Activated CD4-positive, alpha-beta T cell treated with anti-CD3 and anti-CD28 coated beads, Interleukin-2, amount 50 U/mL, for 24 hours (primary cell): ENCODE results near the gene MLPH.
A peak's percentile ranks its signal among the peaks of the same experiment; 100 is the strongest.

Source experiments
- DNase-seq, 2 donors: peaks; one replicate each; pipeline ENCODE4 v3.0.0-alpha.2; 2020; ENCODE audit warnings: low read depth in 1 of 2, low spot score in 1 of 2

The MLPH gene, protein sequence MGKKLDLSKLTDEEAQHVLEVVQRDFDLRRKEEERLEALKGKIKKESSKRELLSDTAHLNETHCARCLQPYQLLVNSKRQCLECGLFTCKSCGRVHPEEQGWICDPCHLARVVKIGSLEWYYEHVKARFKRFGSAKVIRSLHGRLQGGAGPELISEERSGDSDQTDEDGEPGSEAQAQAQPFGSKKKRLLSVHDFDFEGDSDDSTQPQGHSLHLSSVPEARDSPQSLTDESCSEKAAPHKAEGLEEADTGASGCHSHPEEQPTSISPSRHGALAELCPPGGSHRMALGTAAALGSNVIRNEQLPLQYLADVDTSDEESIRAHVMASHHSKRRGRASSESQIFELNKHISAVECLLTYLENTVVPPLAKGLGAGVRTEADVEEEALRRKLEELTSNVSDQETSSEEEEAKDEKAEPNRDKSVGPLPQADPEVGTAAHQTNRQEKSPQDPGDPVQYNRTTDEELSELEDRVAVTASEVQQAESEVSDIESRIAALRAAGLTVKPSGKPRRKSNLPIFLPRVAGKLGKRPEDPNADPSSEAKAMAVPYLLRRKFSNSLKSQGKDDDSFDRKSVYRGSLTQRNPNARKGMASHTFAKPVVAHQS

DNA sequence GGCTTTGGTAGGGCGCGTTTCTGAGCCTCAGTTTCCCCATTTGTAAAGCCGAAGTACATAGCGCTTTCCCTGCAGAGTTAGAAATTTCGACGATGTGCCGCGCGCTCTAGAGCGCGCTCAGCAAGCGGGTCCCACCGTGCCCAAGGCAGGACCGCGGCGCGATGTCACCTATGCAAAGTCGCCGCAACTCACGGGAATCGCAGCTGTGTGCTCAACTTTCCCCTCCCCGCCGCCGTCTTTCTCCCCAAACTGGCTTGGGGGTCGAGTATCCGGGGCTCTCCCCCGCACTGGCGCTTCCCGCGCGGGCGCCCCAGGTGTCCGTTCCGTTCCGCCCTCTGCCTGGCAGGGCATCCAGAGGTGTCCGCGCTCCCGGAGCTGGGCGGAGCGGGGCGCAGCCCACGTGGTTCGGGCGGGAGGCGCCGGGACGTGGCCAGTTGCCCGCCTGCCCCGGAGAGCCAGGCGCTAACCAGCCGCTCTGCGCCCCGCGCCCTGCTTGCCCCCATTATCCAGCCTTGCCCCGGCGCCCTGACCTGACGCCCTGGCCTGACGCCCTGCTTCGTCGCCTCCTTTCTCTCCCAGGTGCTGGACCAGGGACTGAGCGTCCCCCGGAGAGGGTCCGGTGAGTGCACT is at the start of gene MLPH:
MLPH (plus strand) TSS at position 433 of the 630 bp plus-strand sequence. CDS start 6,176 bp downstream, outside the sequence.
- no peak for DNase-seq

DNA sequence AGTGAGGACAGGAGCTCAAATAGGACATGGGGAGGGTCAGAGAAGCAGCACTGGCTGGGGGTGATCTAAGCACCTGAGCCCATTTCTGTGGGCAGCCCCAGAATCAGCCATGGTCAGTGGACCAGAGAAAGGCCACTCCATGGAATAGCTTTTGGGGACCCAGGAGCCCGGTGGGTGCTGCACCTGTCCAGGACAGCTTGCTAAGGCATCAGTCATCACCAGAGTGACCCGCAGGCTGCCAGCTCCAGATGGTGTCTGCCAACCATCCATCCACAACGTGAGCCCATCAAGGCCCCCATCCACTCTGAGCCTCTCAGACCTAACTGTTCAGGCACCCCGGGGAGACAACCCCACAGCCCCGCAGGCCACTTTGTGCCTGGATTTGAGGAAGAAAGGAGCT is 49.5 kb upstream of the MLPH start:
- no peak for DNase-seq

DNA sequence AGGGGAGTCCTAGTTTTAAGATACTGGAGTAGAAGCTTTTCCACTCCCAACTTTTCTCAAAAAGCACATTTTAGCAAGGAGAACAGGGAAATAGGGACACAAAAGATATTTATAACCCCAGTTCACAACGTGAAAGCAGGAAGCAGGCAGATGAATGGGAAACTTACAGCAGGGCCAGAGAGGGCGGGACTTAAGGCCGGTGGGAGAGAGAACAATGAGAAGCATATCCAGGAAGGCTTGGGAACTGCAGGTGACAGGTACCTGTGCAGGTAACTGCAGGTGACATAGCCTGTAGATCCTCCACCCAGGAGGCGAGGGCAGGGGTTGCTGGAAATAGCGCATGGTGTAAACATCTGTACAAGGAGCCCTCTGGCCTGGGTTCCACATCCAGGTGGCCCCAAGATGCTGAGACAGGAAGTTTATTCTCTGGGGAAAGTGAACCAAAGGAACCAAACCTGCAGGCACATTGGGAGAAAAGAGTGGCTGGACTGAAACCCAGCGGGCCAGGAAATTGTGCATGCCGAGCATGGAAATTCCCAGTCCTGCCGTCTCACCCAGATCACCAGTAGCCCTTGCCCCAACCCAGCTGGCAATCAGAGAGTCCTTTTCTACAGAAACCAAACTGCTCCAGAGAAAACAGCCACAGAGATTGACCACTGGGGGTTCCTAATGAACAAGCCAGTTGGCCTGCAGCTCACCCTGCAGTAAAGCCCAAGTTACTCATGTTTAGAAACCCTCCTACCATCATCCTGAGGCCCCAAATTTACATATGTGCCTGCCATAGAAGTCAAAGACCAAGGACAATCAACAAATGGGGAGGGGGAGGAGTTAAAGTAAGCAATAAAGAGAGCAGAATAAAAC is 48.7 kb upstream of the MLPH start:
- no peak for DNase-seq

DNA sequence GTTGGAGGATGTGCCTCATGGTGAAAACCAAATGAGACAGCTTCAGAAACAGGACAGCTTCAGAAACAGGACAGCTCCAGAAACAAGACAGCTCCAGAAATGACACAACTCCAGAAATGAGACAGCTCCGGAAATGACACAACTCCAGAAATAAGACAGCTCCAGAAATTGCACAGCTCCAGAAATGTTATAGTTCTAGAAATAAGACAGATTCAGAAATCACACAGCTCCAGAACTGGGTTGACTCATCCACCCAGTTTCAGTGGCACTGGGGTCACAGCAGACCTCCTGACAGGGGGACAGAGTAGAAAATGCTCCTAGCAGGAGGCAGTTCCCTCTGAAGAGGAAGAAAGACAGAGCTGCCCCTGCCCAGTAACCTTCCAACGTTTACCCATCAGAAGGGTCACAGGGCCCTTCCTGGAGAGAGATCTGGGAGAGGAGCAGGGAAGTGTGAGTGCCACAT is 46.2 kb upstream of the MLPH start:
- DNase-seq: peak in 1 of 2 donors; percentile 60

DNA sequence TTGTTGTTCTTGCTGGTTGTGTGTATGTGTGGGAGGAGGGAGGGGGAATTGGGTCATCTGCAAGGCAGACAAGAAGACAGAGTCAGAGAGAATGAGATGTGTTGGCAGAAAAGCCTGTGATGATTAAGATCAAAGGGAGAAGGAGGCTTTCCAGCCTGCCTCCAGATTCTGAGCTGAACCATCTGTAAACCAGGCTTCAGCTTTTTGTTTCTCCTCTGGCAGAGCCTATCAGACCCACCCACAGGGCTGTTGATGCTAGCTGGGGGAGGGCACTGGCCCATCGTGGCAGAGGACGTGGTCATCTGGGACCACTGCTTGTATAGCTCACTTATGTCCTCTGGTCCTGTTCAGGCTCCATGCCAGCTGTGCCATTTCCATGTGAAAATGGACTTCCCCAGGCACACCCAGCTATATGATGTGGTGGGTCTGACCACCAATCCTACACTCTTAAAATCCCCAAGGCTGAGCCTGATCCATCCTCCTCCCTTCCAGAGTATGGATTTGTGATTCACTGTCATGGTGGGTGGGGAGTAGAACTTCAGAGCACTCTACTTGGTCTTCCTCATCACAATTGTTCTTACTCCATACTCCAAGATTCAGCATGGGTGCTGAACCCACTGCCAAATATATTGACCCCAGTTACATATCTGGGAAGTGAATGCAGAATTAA is 45.3 kb upstream of the MLPH start:
- DNase-seq: peak in 1 of 2 donors; percentile 55

DNA sequence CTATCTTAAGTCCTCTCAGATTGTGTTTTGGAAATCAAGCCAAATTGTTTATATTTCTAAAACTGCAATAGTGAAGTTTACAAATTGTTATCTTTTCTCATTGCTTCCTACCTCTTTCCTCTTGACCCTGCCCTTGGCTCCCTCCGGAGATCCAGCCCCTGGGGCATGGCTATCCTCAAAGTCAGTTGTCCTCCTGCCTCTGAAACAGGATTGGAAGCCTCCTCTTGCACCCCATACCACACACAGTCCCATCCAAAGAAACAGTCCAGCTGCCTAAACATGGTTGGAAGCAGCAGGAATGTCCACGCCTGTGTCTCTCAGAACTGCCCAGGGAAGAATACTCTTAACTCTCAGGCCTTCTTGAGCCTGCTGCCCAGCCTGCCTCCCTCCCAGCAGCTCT is 43.0 kb upstream of the MLPH start:
- no peak for DNase-seq

DNA sequence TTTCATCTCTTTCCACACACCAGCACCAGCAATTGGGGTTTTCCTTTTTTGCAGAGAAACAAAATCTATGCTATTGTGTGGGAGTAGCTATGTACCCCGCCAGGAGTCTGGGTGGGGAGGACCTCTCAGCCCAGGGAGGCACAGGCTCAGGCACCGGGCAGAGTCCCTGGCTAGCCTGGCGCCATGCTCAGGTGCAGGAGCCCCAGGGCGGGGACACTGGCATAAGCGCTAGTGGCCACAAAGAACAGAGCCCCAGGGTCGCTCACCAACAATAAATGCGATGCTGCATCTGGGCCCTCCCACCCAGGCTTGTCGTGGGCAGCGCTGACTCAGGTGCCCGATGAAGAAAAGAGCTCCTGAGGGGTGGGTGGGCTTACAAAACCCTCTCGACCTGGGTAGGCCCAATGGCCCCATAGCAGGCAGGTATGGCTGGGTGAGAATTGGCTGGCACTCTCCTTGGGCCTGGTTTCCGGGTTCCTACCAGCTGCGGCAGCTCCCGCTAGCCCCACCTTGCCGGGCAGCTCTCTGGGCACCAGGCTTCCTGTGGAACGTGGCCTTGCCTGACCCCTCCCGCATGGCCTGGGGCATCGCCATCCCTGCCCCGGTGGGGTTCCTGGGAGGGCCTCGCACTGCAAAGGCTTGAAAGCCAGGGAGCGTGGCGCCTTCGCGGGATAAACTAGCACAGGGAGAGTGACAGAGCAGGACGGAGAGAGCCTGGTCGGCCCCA is 41.3 kb upstream of the MLPH start:
- DNase-seq: no peak

DNA sequence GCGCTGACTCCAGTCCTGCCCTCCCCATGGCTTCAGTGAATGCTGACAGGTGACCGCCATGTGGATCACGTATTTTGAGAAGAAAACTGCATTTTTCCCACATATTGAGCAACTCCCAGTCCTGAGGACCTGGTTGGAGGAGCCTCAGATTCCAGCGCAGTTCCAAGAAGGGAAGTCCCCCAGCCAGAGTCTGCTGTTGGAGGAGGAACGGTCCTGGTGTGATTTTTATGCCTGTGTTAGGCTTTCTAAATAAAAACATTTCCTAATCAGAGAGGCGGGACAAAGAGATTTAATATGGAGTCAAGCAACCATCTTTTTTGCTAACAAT is 40.7 kb upstream of the MLPH start:
- DNase-seq: no peak

DNA sequence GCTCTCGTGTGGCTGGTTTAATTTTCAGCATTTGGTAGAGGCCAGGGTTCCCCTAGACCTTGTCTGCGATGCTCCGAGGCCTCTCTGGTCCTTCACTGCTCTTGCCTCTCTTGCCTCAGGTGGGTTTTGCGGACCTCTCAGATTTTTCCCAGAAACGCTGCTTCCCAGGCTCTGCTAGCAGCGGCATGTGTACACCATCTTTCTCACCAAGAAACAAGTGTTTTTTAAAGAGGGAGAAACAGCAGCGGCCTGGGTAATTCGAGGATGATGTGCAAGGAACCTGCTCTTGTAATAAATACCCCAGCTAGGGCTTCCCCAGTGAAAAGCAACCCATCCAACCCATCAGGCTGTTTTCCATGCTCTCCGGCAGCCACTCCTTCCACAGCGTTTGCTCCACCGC is 39.6 kb upstream of the MLPH start:
- DNase-seq: no peak

DNA sequence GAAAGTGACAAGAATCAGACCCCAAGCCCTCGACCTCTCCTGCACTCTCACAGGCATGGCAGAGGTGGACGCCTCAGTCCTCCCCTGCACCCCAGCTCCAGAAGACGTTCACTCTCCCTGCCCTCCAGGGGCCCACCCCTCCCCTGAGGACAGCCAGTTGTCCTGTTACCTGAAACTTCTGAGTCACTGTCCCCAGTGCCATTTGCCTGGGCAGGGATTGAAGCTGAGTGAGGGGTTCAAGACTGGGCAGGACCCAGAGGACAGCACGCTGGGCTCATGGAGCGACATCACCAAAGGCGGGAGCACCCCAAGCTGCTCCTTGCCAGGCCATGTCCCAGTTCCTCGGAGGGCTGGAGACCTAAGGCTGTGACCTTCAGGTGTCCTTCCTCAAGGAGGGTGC is 38.9 kb upstream of the MLPH start:
- no peak for DNase-seq

DNA sequence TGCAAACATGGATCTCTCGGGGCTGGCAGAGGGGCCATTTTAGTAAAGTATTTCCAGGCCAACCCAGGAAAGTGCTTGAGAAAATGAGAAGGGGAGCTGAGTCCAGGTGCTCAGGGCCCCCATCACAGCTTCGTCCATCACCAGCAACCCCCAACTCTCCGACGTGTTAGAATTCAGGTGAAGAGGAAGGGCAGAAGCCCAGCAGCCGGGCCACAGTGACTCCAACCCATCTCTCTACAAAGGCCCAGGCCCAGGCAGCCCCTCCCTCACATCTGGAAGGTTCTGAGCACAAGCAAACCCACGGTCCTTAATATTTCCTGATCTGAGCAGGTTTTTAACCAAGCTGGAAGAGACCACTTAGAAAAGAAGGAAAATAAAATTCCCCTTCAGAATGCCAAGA is 38.4 kb upstream of the MLPH start:
- no peak for DNase-seq

DNA sequence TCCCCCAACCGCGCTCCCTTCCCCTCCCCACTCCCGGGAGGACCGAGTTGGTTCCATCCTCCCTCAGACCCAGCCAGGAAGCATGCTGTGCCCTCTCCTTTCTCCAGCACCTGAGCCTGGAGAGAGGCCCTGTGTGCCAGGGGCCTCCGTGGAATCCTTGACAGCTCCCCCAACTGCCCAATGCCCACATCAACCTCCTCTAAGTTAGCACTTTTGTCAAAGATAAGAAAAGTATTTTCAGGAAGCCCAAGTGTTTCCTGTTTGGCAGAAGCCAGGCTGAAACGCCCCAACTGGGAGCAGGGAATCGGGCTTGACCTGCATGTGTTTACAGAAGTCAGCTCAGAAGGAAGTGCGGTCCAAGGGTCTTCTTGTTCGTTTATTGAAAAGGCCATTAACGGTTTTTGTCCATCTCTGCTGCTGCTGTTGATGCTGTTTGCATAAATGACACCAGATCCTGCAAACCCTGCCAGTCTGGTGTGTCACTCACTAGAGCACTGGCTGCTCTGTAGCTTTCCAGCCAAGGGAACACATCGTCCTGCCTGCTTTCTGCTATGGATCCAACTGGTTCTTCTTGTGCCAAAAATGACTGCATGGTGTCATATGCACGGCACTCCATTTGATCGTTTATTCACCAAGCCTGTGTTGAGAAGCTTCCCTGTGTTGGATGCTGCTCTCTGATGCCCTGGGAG is 37.7 kb upstream of the MLPH start:
- DNase-seq: no peak

DNA sequence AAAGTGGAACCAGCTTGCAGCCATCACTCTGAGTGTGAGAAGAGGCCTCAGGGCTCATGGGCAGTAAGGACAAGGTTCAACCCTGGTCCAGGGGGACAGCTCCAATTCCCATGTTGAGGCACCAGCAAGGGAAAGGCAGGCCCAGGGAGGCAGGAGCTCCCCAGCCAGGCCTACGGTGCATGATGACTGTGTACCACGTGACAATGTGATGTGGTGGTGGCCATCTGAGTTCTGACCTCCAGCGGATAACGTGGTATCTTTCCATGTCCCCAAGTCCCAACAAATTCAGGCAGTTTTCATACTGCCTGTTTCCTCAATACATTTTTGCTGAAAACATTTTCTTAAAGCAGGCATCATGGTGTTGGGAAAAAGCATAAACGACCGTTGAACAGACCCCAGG is 36.9 kb upstream of the MLPH start:
- no peak for DNase-seq

DNA sequence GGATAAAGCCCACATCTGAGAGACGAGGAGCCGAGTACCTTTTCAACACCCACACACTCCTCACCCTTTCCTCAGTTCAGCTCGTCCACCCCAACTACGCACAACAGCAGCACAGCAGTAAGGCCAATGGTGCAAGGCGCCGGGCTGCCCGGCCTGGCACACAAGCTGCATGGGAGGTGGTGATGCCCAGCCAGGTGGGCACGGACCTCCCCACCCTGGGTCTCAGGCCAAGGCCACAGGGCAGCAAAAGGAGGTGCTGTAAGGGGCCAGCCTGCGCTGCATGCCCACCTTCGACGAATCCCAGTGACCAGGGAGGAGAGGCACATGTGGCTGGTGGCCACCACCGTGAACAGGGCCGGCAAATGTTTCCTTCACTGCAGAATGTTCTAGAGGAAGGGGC is 36.5 kb upstream of the MLPH start:
- no peak for DNase-seq

DNA sequence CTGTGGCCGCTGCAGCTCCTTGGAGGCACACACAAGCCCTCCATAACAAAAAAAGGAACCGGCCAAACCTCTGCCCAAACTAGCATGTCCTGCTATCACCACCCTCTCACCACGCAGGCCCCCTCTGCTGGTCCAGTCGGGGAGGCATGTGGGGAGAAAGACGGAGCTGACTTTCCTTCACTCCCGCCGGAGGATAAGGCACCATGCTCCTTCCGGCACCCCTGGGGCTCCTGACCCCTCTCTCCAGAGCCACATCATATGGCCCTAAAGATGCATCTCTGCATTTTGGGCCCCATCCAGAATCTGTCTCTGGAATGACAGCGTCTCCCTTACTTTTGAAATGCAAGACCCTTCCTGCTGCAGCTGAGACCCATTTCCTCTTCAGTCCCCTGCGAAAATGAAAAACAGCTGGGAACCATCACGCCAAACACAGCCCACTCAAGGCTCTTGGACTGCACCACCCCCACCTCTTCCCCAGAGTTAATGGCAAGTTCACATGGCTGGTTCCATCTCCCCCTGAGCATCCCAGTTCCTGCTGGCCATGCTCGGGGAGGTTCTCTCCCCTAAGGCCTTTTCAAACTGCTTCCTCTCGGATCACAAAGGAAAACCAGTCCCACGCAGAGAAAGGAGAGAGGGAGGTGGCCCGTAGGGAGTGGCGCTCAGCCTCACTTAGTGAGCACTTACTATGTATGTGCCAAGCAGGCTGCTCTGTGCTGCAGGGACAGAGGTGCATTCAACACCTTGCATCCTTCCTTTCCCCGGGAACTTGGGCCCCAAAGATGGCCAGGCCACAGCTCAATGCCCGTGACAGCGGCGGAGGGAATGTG is 35.2 kb upstream of the MLPH start:
- DNase-seq: no peak

DNA sequence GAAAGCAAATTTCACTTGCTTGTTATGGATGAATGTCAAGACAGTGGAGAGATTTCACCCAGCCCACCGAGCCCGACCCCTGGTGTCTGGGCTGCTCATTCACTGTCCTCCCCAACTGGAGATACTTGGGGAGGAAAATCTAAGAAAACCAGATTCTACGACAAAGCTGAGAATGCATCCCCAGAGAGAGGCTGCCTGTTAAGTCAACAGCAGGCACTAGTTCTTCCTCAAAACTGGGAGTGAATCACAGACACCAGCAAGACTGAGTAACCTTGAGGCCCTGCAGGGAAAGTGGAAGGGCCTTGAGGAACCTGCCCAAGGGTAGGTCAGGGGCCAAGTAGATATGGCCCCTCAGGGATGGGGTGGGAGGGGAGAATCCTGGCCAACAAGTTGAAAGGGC is 34.2 kb upstream of the MLPH start:
- DNase-seq: no peak

DNA sequence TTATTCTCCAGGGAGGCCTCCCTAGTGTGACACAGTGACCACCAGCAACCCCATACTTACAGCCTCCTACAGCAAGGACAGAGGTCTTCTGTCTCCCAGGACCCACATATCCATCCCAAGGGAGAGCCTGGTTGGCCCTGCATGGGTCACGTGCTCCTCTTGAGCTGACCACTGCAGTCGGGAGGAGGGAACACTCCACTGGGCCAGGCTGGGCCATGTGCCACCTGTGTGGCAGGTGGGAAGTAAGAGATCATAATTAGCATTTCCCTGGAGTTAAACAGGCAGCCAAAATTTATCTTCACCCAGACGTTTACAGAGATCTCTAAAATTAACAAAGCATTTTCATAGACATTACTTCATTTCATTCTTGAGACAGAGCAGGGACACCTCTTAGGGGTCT is 33.4 kb upstream of the MLPH start:
- no peak for DNase-seq

DNA sequence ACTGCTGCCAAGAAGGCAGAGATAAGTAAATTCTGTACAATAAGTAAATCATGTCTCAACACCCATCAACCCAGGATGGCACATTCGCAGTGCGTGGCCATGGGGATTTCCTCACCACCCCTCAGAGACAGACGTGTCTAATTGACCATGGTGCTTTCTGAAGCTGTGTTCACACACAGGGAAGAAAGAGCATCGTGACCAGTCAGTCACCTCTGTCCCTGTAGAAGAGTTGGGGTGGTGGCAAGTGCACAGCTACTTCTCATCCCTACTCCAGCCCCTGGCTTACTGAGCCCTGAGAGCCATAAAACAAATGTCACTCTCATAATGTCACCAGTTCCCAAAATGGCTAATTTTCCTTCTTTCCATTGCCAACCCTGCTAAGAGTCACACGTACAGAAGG is 31.3 kb upstream of the MLPH start:
- DNase-seq: no peak
